Stomach (tissue), 9 donors: ENCODE measurements around the gene OCSTAMP. TPM values are rescaled to one million over a fixed set of nuclear protein-coding genes. Genes with fewer than 3 reads are reported as not detected.

ENCODE experiments used
- DNase-seq, 2 donors: peaks; one replicate each; pipeline versions ENCODE4 v3.0.0 to v3.0.0-alpha.2; 2013 to 2019
- H3K27ac ChIP-seq, 5 donors: fragments of 200-600 bp in 4 of 5; sonication (generic) in 4 of 5; one replicate each; pipeline ENCODE4 v1.5.1; 2013 to 2019; ENCODE audit warnings: mild to moderate bottlenecking in 1 of 5, moderate library complexity in 1 of 5
- H3K27me3 ChIP-seq, 3 donors: fragments of 200-600 bp; sonication (generic); one replicate each; pipeline ENCODE4 v1.5.1; 2017 to 2019; ENCODE audit warnings: mixed run types in 1 of 3
- H3K36me3 ChIP-seq, 4 donors: fragments of 200-600 bp; sonication (generic); 1 replicate in 3 of 4; 2 replicates in 1 of 4; pipeline ENCODE4 v1.5.1; 2016 to 2019
- H3K4me1 ChIP-seq, 4 donors: fragments of 200-600 bp; sonication (generic); one replicate each; pipeline ENCODE4 v1.5.1; 2016 to 2019
- H3K4me3 ChIP-seq, 4 donors: fragments of 200-600 bp; sonication (generic) in 3 of 4; one replicate each; pipeline ENCODE4 v1.5.1; 2016 to 2019; ENCODE audit warnings: mild to moderate bottlenecking in 1 of 4
- H3K9me3 ChIP-seq, 4 donors: fragments of 200-600 bp; sonication (generic); one replicate each; pipeline ENCODE4 v1.5.1; 2016 to 2019
- EP300 ChIP-seq: sonication (generic); formaldehyde crosslinking; IDR thresholded peaks from one replicate; pipeline ENCODE4 v1.6.1; 2017; ENCODE audit warnings: antibody characterized with exemption
- POLR2A ChIP-seq, 4 donors: fragments of 450-650 bp; IDR thresholded peaks; one replicate each; pipeline ENCODE4 v1.6.1; 2016; ENCODE audit warnings: antibody characterized with exemption in 4 of 4, control low read depth in 2 of 4, mild to moderate bottlenecking in 1 of 4, moderate library complexity in 1 of 4
- POLR2AphosphoS5 ChIP-seq, 3 donors: sonication (generic); formaldehyde crosslinking; IDR thresholded peaks; one replicate each; pipeline ENCODE4 v1.6.1; 2016; ENCODE audit warnings: antibody characterized with exemption in 3 of 3
- WGBS, 5 donors: extraction: QIAGEN DNeasy Blood & Tissue Kit in 3 of 5; methylation state at CpG; one replicate each; pipeline versions ENCODE4 v1.1.5 to v1.1.7; 2013 to 2018; 5-methylcytosine and 5-hydroxymethylcytosine counted together
- intact Hi-C: fragments of 100-400 bp; cut with DNase I; formaldehyde crosslinking; loops from one replicate; pipeline ENCODE4 v1.15.1; 2023; ENCODE audit warnings: low total_unique reads
- polyA plus RNA-seq, 3 donors: library from polyadenylated mRNA; stranded (reverse); fragments of 200-250 nt; gene quantifications; one replicate each; pipeline ENCODE4 v1.2.3, GENCODE V29; 2013
- total RNA-seq, 5 donors: library from RNA; depleted of rRNA; stranded (reverse); fragments of >200 nt; gene quantifications; one replicate each; pipeline versions ENCODE4 v1.1.0 to v1.2.3, GENCODE V29; 2014 to 2016
- TF ChIP-seq, protein P1 (sequence below), 7 experiments: fragments of 450-650 bp in 4 of 7; fragments of 200-600 bp in 3 of 7; sonication (generic) in 3 of 7; IDR thresholded peaks; one replicate each; pipeline ENCODE4 v1.5.1; 2016 to 2019; ENCODE audit warnings: antibody characterized with exemption in 7 of 7, control low read depth in 2 of 7, mild to moderate bottlenecking in 1 of 7
- donor health status: healthy with polysubstance abuse.
- donor health status: Bipolar disorder and iron deficiency.
- donor health status: healthy.

Gene OCSTAMP
- total and polyA plus RNA-seq, 8 donors = not detected

DNA sequence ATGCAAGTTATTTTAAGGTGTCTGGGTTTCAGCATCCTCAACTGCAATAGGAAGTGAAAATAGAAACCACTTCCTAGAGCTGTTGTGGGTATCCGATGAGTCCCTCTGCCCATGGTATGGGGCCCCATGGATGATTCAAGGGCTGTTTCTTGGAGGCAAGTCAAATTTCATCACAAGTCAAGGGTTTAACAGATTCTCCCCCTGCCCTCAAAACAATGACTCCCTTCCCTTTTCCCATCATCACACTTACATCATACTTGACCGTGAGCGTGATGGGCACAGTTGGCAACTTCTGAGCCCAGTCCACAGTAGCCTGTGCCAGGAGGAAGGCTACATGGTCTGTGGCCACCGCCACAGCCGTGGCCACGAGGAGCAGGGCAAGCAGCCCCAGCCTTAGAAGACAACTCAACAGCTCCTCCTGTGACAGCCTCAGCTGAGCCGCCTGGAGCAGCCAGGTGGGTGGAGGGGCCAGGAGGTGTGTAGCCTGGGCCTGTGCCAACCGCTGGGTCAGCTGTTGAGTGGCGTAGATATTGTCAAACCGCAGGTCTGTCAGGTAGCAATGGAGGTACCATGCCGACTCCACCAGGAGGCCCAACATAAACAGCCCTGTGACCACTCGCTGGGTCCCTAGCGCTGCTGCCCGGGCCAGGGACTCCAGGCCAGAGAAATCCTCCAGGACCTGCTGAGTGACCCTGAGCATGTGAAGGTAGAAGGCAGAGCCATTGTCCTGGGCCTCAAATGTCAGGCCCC, 5.2 kb downstream of the OCSTAMP start:
- intact Hi-C loops = no loop called here
- Histone ChIP-seq H3K4me1 (peaks cover 0 to 4% (median 0%) of the 10 kb centered on the region in 4 donors), H3K9me3 (no peaks in the 10 kb centered on the region), H3K36me3 (no peaks in the 10 kb centered on the region), H3K4me3 (no peak overlapping the region), H3K27me3 (peaks cover 0 to 51% (median 5%) of the 10 kb centered on the region in 3 donors), H3K27ac (no peak overlapping the region)
- DNase-seq = no peak
- no peak for TF ChIP-seq POLR2AphosphoS5 (IDR thresholded peaks at IDR 0.05)
- no peak for TF ChIP-seq EP300
- TF ChIP-seq, protein P1, sequence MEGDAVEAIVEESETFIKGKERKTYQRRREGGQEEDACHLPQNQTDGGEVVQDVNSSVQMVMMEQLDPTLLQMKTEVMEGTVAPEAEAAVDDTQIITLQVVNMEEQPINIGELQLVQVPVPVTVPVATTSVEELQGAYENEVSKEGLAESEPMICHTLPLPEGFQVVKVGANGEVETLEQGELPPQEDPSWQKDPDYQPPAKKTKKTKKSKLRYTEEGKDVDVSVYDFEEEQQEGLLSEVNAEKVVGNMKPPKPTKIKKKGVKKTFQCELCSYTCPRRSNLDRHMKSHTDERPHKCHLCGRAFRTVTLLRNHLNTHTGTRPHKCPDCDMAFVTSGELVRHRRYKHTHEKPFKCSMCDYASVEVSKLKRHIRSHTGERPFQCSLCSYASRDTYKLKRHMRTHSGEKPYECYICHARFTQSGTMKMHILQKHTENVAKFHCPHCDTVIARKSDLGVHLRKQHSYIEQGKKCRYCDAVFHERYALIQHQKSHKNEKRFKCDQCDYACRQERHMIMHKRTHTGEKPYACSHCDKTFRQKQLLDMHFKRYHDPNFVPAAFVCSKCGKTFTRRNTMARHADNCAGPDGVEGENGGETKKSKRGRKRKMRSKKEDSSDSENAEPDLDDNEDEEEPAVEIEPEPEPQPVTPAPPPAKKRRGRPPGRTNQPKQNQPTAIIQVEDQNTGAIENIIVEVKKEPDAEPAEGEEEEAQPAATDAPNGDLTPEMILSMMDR (IDR thresholded peaks at IDR 0.05) = no peak
- no peak for TF ChIP-seq POLR2A (IDR thresholded peaks at IDR 0.05)
- WGBS, 5 donors = 74 to 84% (median 80%) methylated on average over 12 to 14 of the region's 14 CpGs

DNA sequence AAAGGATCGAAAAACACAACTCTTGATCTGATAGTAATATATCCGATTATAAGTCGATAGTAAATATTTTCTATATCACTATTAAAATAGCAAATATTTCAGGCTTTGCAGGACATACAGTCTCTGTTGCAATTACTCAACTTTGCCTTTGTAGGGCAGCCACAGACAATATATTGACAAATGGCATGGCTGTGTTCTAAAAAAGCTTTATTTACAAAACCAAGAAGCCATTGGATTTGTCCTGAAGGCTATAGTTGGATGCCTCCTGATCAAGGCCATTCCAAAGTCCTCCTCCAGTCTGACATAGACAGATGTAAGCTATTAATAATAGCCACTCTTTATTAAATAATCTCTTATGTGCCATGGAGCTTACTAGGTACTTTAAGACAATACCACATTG, 5.9 kb downstream of the OCSTAMP start:
- intact Hi-C loops = no loop called here
- Histone ChIP-seq H3K4me1 (peaks cover 0 to 4% (median 0%) of the 10 kb centered on the region in 4 donors), H3K27ac (no peak overlapping the region), H3K36me3 (no peaks in the 10 kb centered on the region), H3K9me3 (no peaks in the 10 kb centered on the region), H3K4me3 (no peak overlapping the region), H3K27me3 (peaks cover 0 to 51% (median 5%) of the 10 kb centered on the region in 3 donors)
- TF ChIP-seq POLR2A (IDR thresholded peaks at IDR 0.05) (no peak), EP300 (no peak), POLR2AphosphoS5 (IDR thresholded peaks at IDR 0.05) (no peak)
- TF ChIP-seq, protein P1 (IDR thresholded peaks at IDR 0.05) = no peak
- 76 to 87% (median 84%) methylated on average over 3 of the region's 3 CpGs for WGBS, 5 donors
- DNase-seq = no peak

DNA sequence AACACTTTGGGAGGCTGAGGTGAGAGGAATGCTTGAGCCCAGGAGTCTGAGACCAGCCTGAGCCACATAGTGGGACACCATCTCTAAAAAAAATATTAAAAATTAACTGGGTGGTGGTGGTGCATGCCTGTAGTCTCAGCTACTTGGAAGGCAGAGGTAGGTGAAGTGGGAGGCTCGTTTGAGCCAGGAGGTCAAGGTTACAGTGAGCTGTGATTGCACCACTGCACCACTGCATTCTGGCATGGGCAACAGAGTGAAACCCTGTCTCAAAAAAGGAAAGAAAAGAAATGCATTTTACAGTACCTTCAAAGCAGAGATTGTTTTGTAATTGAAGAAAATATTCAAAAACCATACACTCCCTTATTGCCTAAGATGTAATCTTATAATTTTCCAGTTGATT, 6.5 kb downstream of the OCSTAMP start:
- H3K36me3 ChIP-seq = no peaks in the 10 kb centered on the region
- peaks cover 0 to 4% (median 0%) of the 10 kb centered on the region in 4 donors for H3K4me1 ChIP-seq
- no peak overlapping the region for H3K27ac ChIP-seq
- WGBS, 5 donors = 20 to 25% (median 21%) methylated on average over 1 of the region's 1 CpG
- TF ChIP-seq POLR2AphosphoS5 (IDR thresholded peaks at IDR 0.05) (no peak), EP300 (no peak), POLR2A (IDR thresholded peaks at IDR 0.05) (no peak)
- TF ChIP-seq, protein P1 (IDR thresholded peaks at IDR 0.05) = no peak
- no peak for DNase-seq
- peaks cover 0 to 52% (median 5%) of the 10 kb centered on the region in 3 donors for H3K27me3 ChIP-seq
- H3K4me3 ChIP-seq = no peak overlapping the region
- intact Hi-C loops = no loop called here
- H3K9me3 ChIP-seq = no peaks in the 10 kb centered on the region

DNA sequence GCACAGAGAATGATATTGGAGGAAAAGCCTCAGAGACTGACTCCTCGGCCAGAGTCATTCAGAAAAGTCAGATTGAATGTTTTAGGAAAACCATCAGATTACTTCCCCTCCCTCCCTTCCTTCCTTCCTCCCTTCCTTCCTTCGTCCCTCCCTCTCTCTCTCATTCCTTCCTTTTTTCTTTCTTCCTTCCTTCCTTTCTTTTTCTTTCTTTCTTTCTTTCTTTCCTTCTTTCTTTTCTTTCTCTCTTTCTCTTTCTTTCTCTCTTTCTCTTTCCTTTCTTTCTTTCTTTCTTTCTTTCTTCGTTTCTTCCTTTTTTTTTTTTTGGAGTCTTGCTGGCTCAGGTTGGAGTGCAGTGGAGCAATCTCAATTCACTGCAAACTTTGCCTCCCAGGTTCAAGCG, 7.4 kb downstream of the OCSTAMP start:
- H3K27me3 ChIP-seq = peaks cover 0 to 62% (median 5%) of the 10 kb centered on the region in 3 donors
- no peak for TF ChIP-seq POLR2AphosphoS5 (IDR thresholded peaks at IDR 0.05)
- H3K36me3 ChIP-seq = no peaks in the 10 kb centered on the region
- H3K4me1 ChIP-seq = peaks cover 0 to 4% (median 0%) of the 10 kb centered on the region in 4 donors
- H3K27ac ChIP-seq = no peak overlapping the region
- no peaks in the 10 kb centered on the region for H3K9me3 ChIP-seq
- DNase-seq = no peak
- WGBS, 5 donors = 72 to 80% (median 77%) methylated on average over 4 of the region's 4 CpGs
- intact Hi-C loops = no loop called here
- no peak overlapping the region for H3K4me3 ChIP-seq
